ENCODE data around the gene TRIM2.

- TF ChIP-seq CTCF (IDR thresholded peaks at IDR 0.05), result no peak
- TF ChIP-seq POLR2AphosphoS5 (IDR thresholded peaks at IDR 0.05), result no peak
- no peak for TF ChIP-seq POLR2A (IDR thresholded peaks at IDR 0.05)
Observed at GRCh38 chr4:153242839-153243324, 38.6 kb downstream of the TRIM2 start.

All from upper lobe of left lung (tissue), 4 donors.